Neural cell (in vitro differentiated cells): ENCODE data around the gene LCNL1. TPM values are rescaled to one million over a fixed set of nuclear protein-coding genes. Genes with fewer than 3 reads are reported as not detected.

Source experiments
- H2AFZ ChIP-seq: fragments of 200-600, 300-800 bp; sonication (generic), shearing (Covaris generic); 2 replicates; pipeline ENCODE4 v1.6.0; 2014; ENCODE audit warnings: low read depth, mild to moderate bottlenecking, antibody characterized with exemption, low read length, moderate library complexity
- H3F3A ChIP-seq: fragments of 200-600 bp; shearing (Covaris generic); 2 replicates; pipeline ENCODE4 v1.6.1; 2016; ENCODE audit warnings: mild to moderate bottlenecking, moderate library complexity, mixed read lengths, antibody characterized with exemption, low read length; ENCODE audit not compliant: insufficient read depth, poor library complexity, severe bottlenecking
- H3K27ac ChIP-seq: fragments of 200-600, 300-800 bp; sonication (generic), shearing (Covaris generic); 2 replicates; pipeline ENCODE4 v1.5.1; 2014; ENCODE audit warnings: mild to moderate bottlenecking, low read length, moderate library complexity
- H3K27me3 ChIP-seq: fragments of 300-800, 200-600 bp; sonication (generic), shearing (Covaris generic); 2 replicates; pipeline ENCODE4 v1.6.0; 2014; ENCODE audit warnings: mild to moderate bottlenecking, low read depth, low read length, moderate library complexity; ENCODE audit not compliant: insufficient read depth
- H3K36me3 ChIP-seq: fragments of 300-800, 200-600 bp; sonication (generic), shearing (Covaris generic); 2 replicates; pipeline ENCODE4 v1.5.1; 2014; ENCODE audit warnings: mild to moderate bottlenecking, antibody characterized with exemption, low read length, moderate library complexity; ENCODE audit not compliant: insufficient read depth
- H3K4me2 ChIP-seq: fragments of 300-800, 200-600 bp; sonication (generic), shearing (Covaris generic); 2 replicates; pipeline ENCODE4 v1.6.0; 2014; ENCODE audit warnings: mild to moderate bottlenecking, low read length
- H3K4me3 ChIP-seq: fragments of 300-800, 200-600 bp; sonication (generic), shearing (Covaris generic); 2 replicates; pipeline ENCODE4 v1.5.1; 2014; ENCODE audit warnings: mild to moderate bottlenecking, low read length, moderate library complexity
- H3K79me2 ChIP-seq: fragments of 200-600 bp; shearing (Covaris generic); replicated peaks from 2 replicates; pipeline ENCODE4 v1.6.0; 2014; ENCODE audit warnings: mild to moderate bottlenecking, low read length, moderate library complexity; ENCODE audit not compliant: insufficient read depth
- H3K9ac ChIP-seq: fragments of 300-800, 200-600 bp; sonication (generic), shearing (Covaris generic); 2 replicates; pipeline ENCODE4 v1.6.1; 2016; ENCODE audit warnings: mild to moderate bottlenecking, low read length, mixed read lengths
- H3K9me2 ChIP-seq: fragments of 200-600 bp; shearing (Covaris generic); 2 replicates; pipeline ENCODE4 v1.6.1; 2016; ENCODE audit warnings: mild to moderate bottlenecking, low read length, mixed read lengths; ENCODE audit not compliant: insufficient read depth
- H3K9me3 ChIP-seq: fragments of 200-600, 300-800 bp; sonication (generic), shearing (Covaris generic); 2 replicates; pipeline ENCODE4 v1.6.1; 2016; ENCODE audit warnings: mild to moderate bottlenecking, mixed run types, low read length, moderate library complexity, mixed read lengths
- H4K20me1 ChIP-seq: fragments of 200-600 bp; shearing (Covaris generic); 2 replicates; pipeline ENCODE4 v1.6.1; 2016; ENCODE audit warnings: mild to moderate bottlenecking, mixed run types; ENCODE audit not compliant: insufficient read depth
- EP300 ChIP-seq: fragments of 450-650 bp; conservative IDR thresholded peaks from 2 replicates; pipeline ENCODE4 v1.6.1; 2014; ENCODE audit warnings: antibody characterized with exemption, mild to moderate bottlenecking, moderate library complexity; ENCODE audit not compliant: poor library complexity, severe bottlenecking
- EZH2 ChIP-seq: fragments of 200-600, 300-800 bp; shearing (Covaris generic), sonication (generic); IDR thresholded peaks from 2 replicates; pipeline ENCODE4 v1.6.1; 2014; ENCODE audit warnings: antibody characterized with exemption, low read length, borderline replicate concordance, mild to moderate bottlenecking; ENCODE audit not compliant: insufficient read depth, poor library complexity, severe bottlenecking
- MXI1 ChIP-seq: fragments of 450-650 bp; conservative IDR thresholded peaks from 2 replicates; pipeline ENCODE4 v1.6.1; 2014; ENCODE audit warnings: antibody characterized with exemption, mild to moderate bottlenecking; ENCODE audit not compliant: poor library complexity, severe bottlenecking
- POLR2AphosphoS5 ChIP-seq: IDR thresholded peaks from 2 replicates; pipeline ENCODE4 v1.6.1; 2012
- RAD21 ChIP-seq: fragments of 450-650 bp; conservative IDR thresholded peaks from 2 replicates; pipeline ENCODE4 v1.6.1; 2014; ENCODE audit warnings: antibody characterized with exemption, mild to moderate bottlenecking, moderate library complexity
- SMC3 ChIP-seq: fragments of 450-650 bp; conservative IDR thresholded peaks from 2 replicates; pipeline ENCODE4 v1.6.1; 2014; ENCODE audit warnings: antibody characterized with exemption, mild to moderate bottlenecking, moderate library complexity; ENCODE audit not compliant: poor library complexity
- TAF1 ChIP-seq: IDR thresholded peaks from 2 replicates; pipeline ENCODE4 v1.6.1; 2012; ENCODE audit warnings: low read depth
- polyA minus RNA-seq: library from RNA; depleted of rRNA, polyadenylated mRNA; stranded (reverse); fragments of >200 nt; gene quantifications from 2 replicates; pipeline ENCODE4 v1.2.3, GENCODE V29; 2014
- polyA plus RNA-seq: library from polyadenylated mRNA; depleted of rRNA; stranded (reverse); fragments of >200 nt; gene quantifications from 2 replicates; pipeline ENCODE4 v1.2.3, GENCODE V29; 2014
- TF ChIP-seq, protein P1 (sequence below): fragments of 450-650 bp; IDR thresholded peaks from 2 replicates; pipeline ENCODE4 v1.5.1; 2014; ENCODE audit warnings: antibody characterized with exemption, mild to moderate bottlenecking, moderate library complexity; ENCODE audit not compliant: poor library complexity, severe bottlenecking
- TF ChIP-seq, protein P2 (sequence below): IDR thresholded peaks from 2 replicates; pipeline ENCODE4 v1.6.1; 2012; ENCODE audit warnings: borderline replicate concordance

LCNL1 gene
- polyA plus RNA-seq, result 0.76 TPM in 1 of 2 replicates, not detected in the other
- not detected in 2 replicates for polyA minus RNA-seq

DNA sequence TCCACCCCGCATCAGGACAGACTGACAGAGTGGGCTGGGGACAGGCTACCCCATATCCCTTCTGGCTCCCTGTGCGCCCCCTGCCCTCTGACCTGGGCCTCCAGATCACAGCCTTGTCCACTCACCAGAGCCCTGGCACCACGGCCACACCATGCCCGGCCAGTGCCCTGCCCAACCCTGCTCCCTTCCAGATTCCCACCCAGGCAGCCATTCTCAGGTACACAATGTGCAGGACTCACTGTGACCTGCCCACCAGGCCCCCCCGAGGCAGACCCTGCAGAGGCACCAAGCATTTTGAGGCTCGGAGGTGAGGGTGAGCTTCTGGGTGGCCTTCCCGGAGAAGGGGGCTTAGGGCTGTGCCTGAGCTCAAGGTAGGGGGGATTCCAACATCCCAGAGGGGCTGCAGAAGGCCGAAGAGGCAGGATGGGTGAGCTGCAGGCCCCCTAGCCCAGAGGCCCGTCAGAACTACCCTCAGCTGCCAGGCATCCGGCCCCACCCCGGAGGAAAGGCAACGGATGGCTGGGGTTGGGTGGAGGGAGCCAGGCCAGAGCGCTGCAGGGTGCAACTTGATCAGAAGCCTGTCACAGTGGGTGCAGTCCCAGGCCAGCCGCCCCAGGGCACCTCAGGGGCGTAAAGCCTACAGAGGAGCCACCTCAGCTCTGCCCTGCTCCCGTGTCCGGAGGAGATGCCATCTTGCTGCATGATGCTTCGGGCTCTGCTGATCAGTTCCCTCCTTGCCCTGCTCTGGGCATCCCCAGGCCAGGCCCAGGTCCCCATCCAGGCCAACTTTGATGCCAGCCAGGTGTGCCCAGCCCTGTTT lies at the start of gene LCNL1:
Gene LCNL1 (plus strand): TSS at position 762 of the 820 bp plus-strand sequence. CDS start 594 bp downstream, outside the sequence.
- Histone ChIP-seq H3K27ac (no peak within 1 kb of the TSS), H2AFZ (no peak within 1 kb of the TSS), H3K36me3 (no peaks in the 10 kb centered on the region), H3K9me3 (no peaks in the 10 kb centered on the region), H4K20me1 (no peaks in the 10 kb centered on the region), H3K9ac (no peak within 1 kb of the TSS), H3K9me2 (no peaks in the 10 kb centered on the region), H3K4me3 (no peak within 1 kb of the TSS), H3K27me3 (peaks cover 40% of the 10 kb centered on the region), H3K4me2 (no peak within 1 kb of the TSS), H3F3A (no peaks in the 10 kb centered on the region), H3K79me2 (no peaks in the 10 kb centered on the region)
- TF ChIP-seq, protein P1, sequence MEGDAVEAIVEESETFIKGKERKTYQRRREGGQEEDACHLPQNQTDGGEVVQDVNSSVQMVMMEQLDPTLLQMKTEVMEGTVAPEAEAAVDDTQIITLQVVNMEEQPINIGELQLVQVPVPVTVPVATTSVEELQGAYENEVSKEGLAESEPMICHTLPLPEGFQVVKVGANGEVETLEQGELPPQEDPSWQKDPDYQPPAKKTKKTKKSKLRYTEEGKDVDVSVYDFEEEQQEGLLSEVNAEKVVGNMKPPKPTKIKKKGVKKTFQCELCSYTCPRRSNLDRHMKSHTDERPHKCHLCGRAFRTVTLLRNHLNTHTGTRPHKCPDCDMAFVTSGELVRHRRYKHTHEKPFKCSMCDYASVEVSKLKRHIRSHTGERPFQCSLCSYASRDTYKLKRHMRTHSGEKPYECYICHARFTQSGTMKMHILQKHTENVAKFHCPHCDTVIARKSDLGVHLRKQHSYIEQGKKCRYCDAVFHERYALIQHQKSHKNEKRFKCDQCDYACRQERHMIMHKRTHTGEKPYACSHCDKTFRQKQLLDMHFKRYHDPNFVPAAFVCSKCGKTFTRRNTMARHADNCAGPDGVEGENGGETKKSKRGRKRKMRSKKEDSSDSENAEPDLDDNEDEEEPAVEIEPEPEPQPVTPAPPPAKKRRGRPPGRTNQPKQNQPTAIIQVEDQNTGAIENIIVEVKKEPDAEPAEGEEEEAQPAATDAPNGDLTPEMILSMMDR, result no peak
- TF ChIP-seq EZH2, result no peak
- no peak for TF ChIP-seq TAF1
- TF ChIP-seq, protein P2, sequence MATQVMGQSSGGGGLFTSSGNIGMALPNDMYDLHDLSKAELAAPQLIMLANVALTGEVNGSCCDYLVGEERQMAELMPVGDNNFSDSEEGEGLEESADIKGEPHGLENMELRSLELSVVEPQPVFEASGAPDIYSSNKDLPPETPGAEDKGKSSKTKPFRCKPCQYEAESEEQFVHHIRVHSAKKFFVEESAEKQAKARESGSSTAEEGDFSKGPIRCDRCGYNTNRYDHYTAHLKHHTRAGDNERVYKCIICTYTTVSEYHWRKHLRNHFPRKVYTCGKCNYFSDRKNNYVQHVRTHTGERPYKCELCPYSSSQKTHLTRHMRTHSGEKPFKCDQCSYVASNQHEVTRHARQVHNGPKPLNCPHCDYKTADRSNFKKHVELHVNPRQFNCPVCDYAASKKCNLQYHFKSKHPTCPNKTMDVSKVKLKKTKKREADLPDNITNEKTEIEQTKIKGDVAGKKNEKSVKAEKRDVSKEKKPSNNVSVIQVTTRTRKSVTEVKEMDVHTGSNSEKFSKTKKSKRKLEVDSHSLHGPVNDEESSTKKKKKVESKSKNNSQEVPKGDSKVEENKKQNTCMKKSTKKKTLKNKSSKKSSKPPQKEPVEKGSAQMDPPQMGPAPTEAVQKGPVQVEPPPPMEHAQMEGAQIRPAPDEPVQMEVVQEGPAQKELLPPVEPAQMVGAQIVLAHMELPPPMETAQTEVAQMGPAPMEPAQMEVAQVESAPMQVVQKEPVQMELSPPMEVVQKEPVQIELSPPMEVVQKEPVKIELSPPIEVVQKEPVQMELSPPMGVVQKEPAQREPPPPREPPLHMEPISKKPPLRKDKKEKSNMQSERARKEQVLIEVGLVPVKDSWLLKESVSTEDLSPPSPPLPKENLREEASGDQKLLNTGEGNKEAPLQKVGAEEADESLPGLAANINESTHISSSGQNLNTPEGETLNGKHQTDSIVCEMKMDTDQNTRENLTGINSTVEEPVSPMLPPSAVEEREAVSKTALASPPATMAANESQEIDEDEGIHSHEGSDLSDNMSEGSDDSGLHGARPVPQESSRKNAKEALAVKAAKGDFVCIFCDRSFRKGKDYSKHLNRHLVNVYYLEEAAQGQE, result no peak
- TF ChIP-seq MXI1, result no peak
- TF ChIP-seq EP300, result no peak
- TF ChIP-seq SMC3, result no peak
- TF ChIP-seq POLR2AphosphoS5, result no peak
- no peak for TF ChIP-seq RAD21

DNA sequence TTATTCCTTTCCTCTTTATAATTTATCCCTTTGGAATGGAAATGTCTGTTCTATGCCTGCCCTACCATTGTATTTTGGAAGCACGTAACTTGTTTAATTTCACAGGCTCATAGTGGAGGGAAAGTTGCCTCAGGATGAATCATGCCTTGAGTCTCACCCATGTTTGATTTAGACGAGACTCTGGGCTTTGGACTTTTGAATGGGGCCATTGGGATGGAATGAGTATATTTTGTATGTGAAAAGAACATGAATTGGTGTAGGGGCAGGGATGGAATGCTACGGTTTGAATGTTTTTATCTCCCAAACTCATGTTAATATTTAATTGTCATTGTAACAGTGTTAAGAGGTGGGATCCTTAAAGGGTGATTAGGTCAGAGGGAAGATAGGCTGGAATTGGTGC lies 48.5 kb upstream of the LCNL1 start:
- no peak overlapping the region for H3K4me2 ChIP-seq

More for the DNA sequence above, 48.5 kb upstream of the LCNL1 start:
- Histone ChIP-seq H4K20me1 (no peaks in the 10 kb centered on the region), H3K9me2 (no peaks in the 10 kb centered on the region), H3K4me3 (no peak overlapping the region), H2AFZ (no peak overlapping the region), H3K9ac (no peak overlapping the region), H3K79me2 (no peaks in the 10 kb centered on the region), H3K27ac (no peak overlapping the region), H3F3A (no peaks in the 10 kb centered on the region), H3K27me3 (no peaks in the 10 kb centered on the region), H3K9me3 (no peaks in the 10 kb centered on the region), H3K36me3 (no peaks in the 10 kb centered on the region)
- TF ChIP-seq TAF1, result no peak
- TF ChIP-seq, protein P2, result no peak
- TF ChIP-seq EP300, result no peak
- TF ChIP-seq, protein P1, result no peak
- no peak for TF ChIP-seq SMC3
- TF ChIP-seq MXI1, result no peak
- TF ChIP-seq RAD21, result no peak
- TF ChIP-seq EZH2, result no peak
- TF ChIP-seq POLR2AphosphoS5, result no peak
